Endothelial cell of umbilical vein (primary cell): ENCODE data around the gene TDO2. TPM values are rescaled to one million over a fixed set of nuclear protein-coding genes. Genes with fewer than 3 reads are reported as not detected.

Source experiments
- BruUV-seq: library from RNA; stranded (reverse); fragments of 400-500 nt; replicated peaks from 2 replicates; lab custom pipeline; 2021; lab: Mats Ljungman, UMichigan
- CTCF ChIA-PET: fragments of 300-600, 350-600 bp; sonication (Branson Sonifier 250); formaldehyde crosslinking; loops from one replicate; lab custom pipeline; 2021; ENCODE audit warnings: antibody characterized with exemption, inconsistent platforms; lab: Charles Lee
- POLR2A ChIA-PET: fragments of 300-600, 350-600 bp; sonication (Branson Sonifier 250); formaldehyde crosslinking; loops from one replicate; lab custom pipeline; 2021; ENCODE audit warnings: antibody characterized with exemption, inconsistent platforms; lab: Charles Lee
- DNase-seq: peaks from one replicate; pipeline ENCODE4 v3.0.0-alpha.2; 2011; ENCODE audit warnings: low read depth, low spot score
- FAIRE-seq: peaks from 2 replicates; lab custom pipeline; 2011; peaks lifted over from hg19 to GRCh38; lab: Jason Lieb, UNC
- H2AFZ ChIP-seq: 2 replicates; pipeline ENCODE4 v1.6.0; 2012; ENCODE audit warnings: low read depth, low read length, control low read depth, inconsistent platforms
- H3K27ac ChIP-seq: 2 replicates; pipeline ENCODE4 v1.5.1; 2011; ENCODE audit warnings: low read depth, mild to moderate bottlenecking, control low read depth, low read length, moderate library complexity; ENCODE audit not compliant: insufficient read depth
- H3K27me3 ChIP-seq, 2 experiments: 2 replicates each; pipeline versions ENCODE4 v1.6.0 to v1.6.1; 2011; ENCODE audit warnings: low read length in 2 of 2, mixed read lengths in 1 of 2; ENCODE audit not compliant: control insufficient read depth in 2 of 2, insufficient read depth in 2 of 2
- H3K36me3 ChIP-seq, 2 experiments: 2 replicates in 1 of 2; 3 replicates in 1 of 2; pipeline ENCODE4 v1.5.1; 2011; ENCODE audit warnings: low read length in 2 of 2, mild to moderate bottlenecking in 1 of 2, moderate library complexity in 1 of 2; ENCODE audit not compliant: control insufficient read depth in 2 of 2, insufficient read depth in 2 of 2; ENCODE audit errors: extremely low read depth in 1 of 2
- H3K4me1 ChIP-seq: 3 replicates; pipeline ENCODE4 v1.5.1; 2011; ENCODE audit warnings: mild to moderate bottlenecking, low read length; ENCODE audit not compliant: control insufficient read depth, insufficient read depth; ENCODE audit errors: extremely low read depth
- H3K4me2 ChIP-seq: 2 replicates; pipeline ENCODE4 v1.6.1; 2011; ENCODE audit warnings: low read length, control low read depth, mixed read lengths; ENCODE audit not compliant: insufficient read depth
- H3K4me3 ChIP-seq, 3 experiments: fragments of 200-600 bp in 1 of 3; sonication (generic), shearing (Covaris generic) in 1 of 3; replicated peaks in 1 of 3; 2 replicates each; pipeline ENCODE4 v1.5.1; 2011 to 2016; ENCODE audit warnings: control low read depth in 3 of 3, low read length in 3 of 3, mild to moderate bottlenecking in 2 of 3, inconsistent platforms in 1 of 3, low read depth in 1 of 3, moderate library complexity in 1 of 3; ENCODE audit not compliant: insufficient read depth in 1 of 3
- H3K79me2 ChIP-seq: 2 replicates; pipeline ENCODE4 v1.6.0; 2012; ENCODE audit warnings: low read length, inconsistent platforms; ENCODE audit not compliant: control insufficient read depth, insufficient read depth
- H3K9ac ChIP-seq: replicated peaks from 2 replicates; pipeline ENCODE3; 2011; ENCODE audit warnings: low read length, control low read depth; ENCODE audit not compliant: insufficient read depth; ENCODE audit errors: extremely low read depth
- H3K9me1 ChIP-seq: replicated peaks from 3 replicates; pipeline ENCODE4 v1.6.0; 2011; ENCODE audit warnings: mild to moderate bottlenecking, low read length; ENCODE audit not compliant: control insufficient read depth, insufficient read depth; ENCODE audit errors: extremely low read depth
- H3K9me3 ChIP-seq: replicated peaks from 2 replicates; pipeline ENCODE4 v1.5.1; 2012; ENCODE audit warnings: low read length, inconsistent platforms; ENCODE audit not compliant: control insufficient read depth, insufficient read depth
- H4K20me1 ChIP-seq: replicated peaks from 2 replicates; pipeline ENCODE3; 2011; ENCODE audit warnings: mild to moderate bottlenecking, low read length; ENCODE audit not compliant: control insufficient read depth, insufficient read depth; ENCODE audit errors: extremely low read depth
- CTCF ChIP-seq, 2 donors: IDR thresholded peaks; 1 replicate in 1 of 2; 2 replicates in 1 of 2; pipeline ENCODE4 v1.5.1; 2011; ENCODE audit warnings: low read length in 2 of 2, mild to moderate bottlenecking in 2 of 2, moderate library complexity in 2 of 2, control low read depth in 1 of 2, inconsistent platforms in 1 of 2, low read depth in 1 of 2; ENCODE audit not compliant: insufficient read depth in 1 of 2; ENCODE audit errors: extremely low read depth in 1 of 2
- EZH2 ChIP-seq: IDR thresholded peaks from 2 replicates; pipeline ENCODE4 v1.6.1; 2012; ENCODE audit warnings: borderline replicate concordance, low read depth, mild to moderate bottlenecking, moderate library complexity, low read length, inconsistent platforms; ENCODE audit not compliant: severe bottlenecking
- FOS ChIP-seq: IDR thresholded peaks from 2 replicates; pipeline ENCODE4 v1.6.1; 2011; ENCODE audit warnings: mild to moderate bottlenecking, low read length, moderate library complexity, borderline replicate concordance; ENCODE audit not compliant: insufficient read depth
- GATA2 ChIP-seq: IDR thresholded peaks from 2 replicates; pipeline ENCODE4 v1.7.0; 2011; ENCODE audit warnings: low read depth, mild to moderate bottlenecking, moderate library complexity, mixed read lengths, low read length; ENCODE audit not compliant: insufficient read length, insufficient read depth
- JUN ChIP-seq: IDR thresholded peaks from 2 replicates; pipeline ENCODE4 v1.6.1; 2011; ENCODE audit warnings: borderline replicate concordance, low read depth; ENCODE audit not compliant: insufficient read length, insufficient read depth
- MYC ChIP-seq: IDR thresholded peaks from one replicate; pipeline ENCODE4 v1.6.1; 2011; ENCODE audit warnings: mild to moderate bottlenecking, low read depth, low read length
- POLR2A ChIP-seq: IDR thresholded peaks from 2 replicates; pipeline ENCODE4 v1.6.1; 2012; ENCODE audit warnings: low read depth, mild to moderate bottlenecking, control low read depth, low read length
- POLR2AphosphoS5 ChIP-seq: IDR thresholded peaks from 2 replicates; pipeline ENCODE4 v1.6.1; 2012; ENCODE audit warnings: low read depth, mild to moderate bottlenecking, control low read depth, low read length, moderate library complexity; ENCODE audit not compliant: insufficient read depth
- dilution Hi-C: fragments of 300-500 bp; cut with MboI; formaldehyde crosslinking; loops from one replicate; pipeline ENCODE4 v1.15.0; 2019; ENCODE audit warnings: low sequenced_read_pairs; ENCODE audit not compliant: extremely low pct_ligation_motif_present
- intact Hi-C: fragments of 100-400 bp; cut with micrococcal nuclease; formaldehyde crosslinking; loops from one replicate; pipeline ENCODE4 v1.10.0; 2022
- polyA plus RNA-seq, 4 experiments: library from polyadenylated mRNA; depleted of rRNA in 3 of 4; stranded (reverse) in 3 of 4; unstranded in 1 of 4; fragments of >200 nt; gene quantifications; 2 replicates each; pipeline versions ENCODE4 v1.2.1 to v1.2.3, GENCODE V29; 2011 to 2012; ENCODE audit warnings: missing spikeins in 1 of 4
- total RNA-seq: library from RNA; stranded (reverse); gene quantifications from 2 replicates; pipeline ENCODE4 v1.2.3, GENCODE V29; 2021
- TF ChIP-seq, protein P1 (sequence below): IDR thresholded peaks from 2 replicates; pipeline ENCODE4 v1.6.1; 2011; ENCODE audit not compliant: insufficient read depth, insufficient read length

The TDO2 gene
- total and polyA plus RNA-seq, 2 donors (not counting 3 experiments of a cell fraction or from before 2014, with no cell fraction given), result not detected

- Histone ChIP-seq H3K4me3 (no peak overlapping the region), H3K4me2 (no peak overlapping the region), H3K79me2 (no peaks in the 10 kb centered on the region), H3K27ac (no peak overlapping the region), H3K36me3 (no peaks in the 10 kb centered on the region), H4K20me1 (no peaks in the 10 kb centered on the region), H3K27me3 (no peaks in the 10 kb centered on the region), H3K9me1 (no peaks in the 10 kb centered on the region), H3K9me3 (no peaks in the 10 kb centered on the region), H2AFZ (no peak overlapping the region), H3K9ac (no peak overlapping the region), H3K4me1 (no peaks in the 10 kb centered on the region)
- DNase-seq (no peak), FAIRE-seq (no peak)
- POLR2A ChIA-PET, result no interaction called here
- CTCF ChIA-PET, result no interaction called here
- intact Hi-C loops, result no loop called here
- BruUV-seq, result no TSS peak
- dilution Hi-C loops, result no loop called here
- TF ChIP-seq, protein P1, sequence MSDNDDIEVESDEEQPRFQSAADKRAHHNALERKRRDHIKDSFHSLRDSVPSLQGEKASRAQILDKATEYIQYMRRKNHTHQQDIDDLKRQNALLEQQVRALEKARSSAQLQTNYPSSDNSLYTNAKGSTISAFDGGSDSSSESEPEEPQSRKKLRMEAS, result no peak
- TF ChIP-seq POLR2AphosphoS5 (no peak), EZH2 (no peak), POLR2A (no peak), CTCF (IDR thresholded peaks at IDR 0.05; ENCODE audit: extremely low read depth in 1 of 2, insufficient read depth in 1 of 2, low read depth in 1 of 2, low read length in 2 of 2) (no peak), FOS (no peak), JUN (no peak), GATA2 (no peak), MYC (no peak)
Measured at GRCh38 chr4:155929833-155930232, 26.3 kb downstream of the TDO2 start.
